Osteocyte (in vitro differentiated cells): ENCODE measurements around the gene NRG2. TPM values are rescaled to one million over a fixed set of nuclear protein-coding genes. Genes with fewer than 3 reads are reported as not detected.

Experiments
- DNase-seq: peaks from one replicate; pipeline ENCODE4 v3.0.0; 2021; ENCODE audit warnings: mixed read lengths; ENCODE audit not compliant: unreplicated experiment; ENCODE audit errors: extremely low spot score
- H3K27ac Mint-ChIP-seq: one replicate; pipeline ENCODE4 v1.8.0; 2021; ENCODE audit warnings: mild to moderate bottlenecking, mixed read lengths; ENCODE audit not compliant: unreplicated experiment
- H3K27me3 Mint-ChIP-seq: one replicate; pipeline ENCODE4 v1.8.0; 2021; ENCODE audit warnings: mixed read lengths; ENCODE audit not compliant: unreplicated experiment
- H3K36me3 Mint-ChIP-seq: one replicate; pipeline ENCODE4 v1.8.0; 2021; ENCODE audit warnings: mixed read lengths; ENCODE audit not compliant: unreplicated experiment
- H3K4me1 Mint-ChIP-seq: one replicate; pipeline ENCODE4 v1.8.0; 2021; ENCODE audit warnings: mixed read lengths; ENCODE audit not compliant: unreplicated experiment
- H3K4me3 Mint-ChIP-seq: one replicate; pipeline ENCODE4 v1.8.0; 2021; ENCODE audit warnings: mild to moderate bottlenecking, moderate library complexity, mixed read lengths; ENCODE audit not compliant: unreplicated experiment
- H3K9me3 Mint-ChIP-seq: one replicate; pipeline ENCODE4 v1.8.0; 2021; ENCODE audit warnings: mixed read lengths; ENCODE audit not compliant: unreplicated experiment
- total RNA-seq: library from RNA; stranded (reverse); gene quantifications from 2 replicates; pipeline ENCODE4 v1.2.1, GENCODE V29; 2021
- TF ChIP-seq, protein P1 (sequence below): fragments of 200-600 bp; sonication (generic); IDR thresholded peaks from 2 replicates; pipeline ENCODE4 v1.5.0; 2021; ENCODE audit warnings: antibody characterized with exemption, mild to moderate bottlenecking, moderate library complexity

Gene NRG2
- total RNA-seq, 1 donor from 2014 or later = 0.86 TPM

DNA sequence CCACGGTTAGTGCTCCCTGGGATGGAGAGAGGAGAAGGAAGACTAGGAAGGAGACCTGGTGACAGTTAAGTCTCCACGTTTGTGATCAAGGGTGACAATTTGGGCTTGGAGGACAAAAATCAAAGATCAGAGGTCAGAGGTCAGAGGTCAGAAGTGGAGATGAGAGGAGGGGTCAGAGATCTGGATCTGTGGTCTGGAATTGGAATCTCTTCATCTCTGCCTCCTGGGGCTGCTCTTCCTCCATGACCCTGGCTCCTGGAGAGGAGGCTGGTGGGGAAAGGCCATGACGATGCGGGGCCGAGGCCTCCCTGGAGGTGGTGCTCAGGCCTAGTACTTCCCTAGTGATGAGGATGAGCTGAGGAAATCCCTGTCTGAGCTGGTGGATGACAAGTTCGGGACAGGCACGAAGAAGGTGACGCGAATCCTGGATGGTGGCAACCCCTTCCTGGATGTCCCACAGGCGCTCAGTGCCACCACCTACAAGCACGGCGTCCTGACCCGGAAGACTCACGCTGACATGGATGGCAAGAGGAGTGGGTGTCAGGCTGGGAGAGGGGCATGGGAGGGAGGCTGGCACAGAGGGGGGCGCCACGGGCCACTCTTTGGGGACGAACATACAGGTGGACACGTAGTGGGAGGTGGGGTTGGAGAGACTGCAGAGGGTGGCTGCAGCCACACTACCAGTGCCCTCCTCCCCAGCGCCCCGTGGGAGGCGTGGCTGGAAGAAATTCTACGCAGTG is 206.5 kb downstream of the NRG2 start:
- no peak overlapping the region for H3K4me3 Mint-ChIP-seq
- TF ChIP-seq, protein P1, sequence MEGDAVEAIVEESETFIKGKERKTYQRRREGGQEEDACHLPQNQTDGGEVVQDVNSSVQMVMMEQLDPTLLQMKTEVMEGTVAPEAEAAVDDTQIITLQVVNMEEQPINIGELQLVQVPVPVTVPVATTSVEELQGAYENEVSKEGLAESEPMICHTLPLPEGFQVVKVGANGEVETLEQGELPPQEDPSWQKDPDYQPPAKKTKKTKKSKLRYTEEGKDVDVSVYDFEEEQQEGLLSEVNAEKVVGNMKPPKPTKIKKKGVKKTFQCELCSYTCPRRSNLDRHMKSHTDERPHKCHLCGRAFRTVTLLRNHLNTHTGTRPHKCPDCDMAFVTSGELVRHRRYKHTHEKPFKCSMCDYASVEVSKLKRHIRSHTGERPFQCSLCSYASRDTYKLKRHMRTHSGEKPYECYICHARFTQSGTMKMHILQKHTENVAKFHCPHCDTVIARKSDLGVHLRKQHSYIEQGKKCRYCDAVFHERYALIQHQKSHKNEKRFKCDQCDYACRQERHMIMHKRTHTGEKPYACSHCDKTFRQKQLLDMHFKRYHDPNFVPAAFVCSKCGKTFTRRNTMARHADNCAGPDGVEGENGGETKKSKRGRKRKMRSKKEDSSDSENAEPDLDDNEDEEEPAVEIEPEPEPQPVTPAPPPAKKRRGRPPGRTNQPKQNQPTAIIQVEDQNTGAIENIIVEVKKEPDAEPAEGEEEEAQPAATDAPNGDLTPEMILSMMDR = no peak
- H3K4me1 Mint-ChIP-seq = no peaks in the 10 kb centered on the region
- no peaks in the 10 kb centered on the region for H3K36me3 Mint-ChIP-seq
- no peaks in the 10 kb centered on the region for H3K9me3 Mint-ChIP-seq
- H3K27me3 Mint-ChIP-seq = peaks cover 37% of the 10 kb centered on the region
- no peak overlapping the region for H3K27ac Mint-ChIP-seq
- DNase-seq = no peak

DNA sequence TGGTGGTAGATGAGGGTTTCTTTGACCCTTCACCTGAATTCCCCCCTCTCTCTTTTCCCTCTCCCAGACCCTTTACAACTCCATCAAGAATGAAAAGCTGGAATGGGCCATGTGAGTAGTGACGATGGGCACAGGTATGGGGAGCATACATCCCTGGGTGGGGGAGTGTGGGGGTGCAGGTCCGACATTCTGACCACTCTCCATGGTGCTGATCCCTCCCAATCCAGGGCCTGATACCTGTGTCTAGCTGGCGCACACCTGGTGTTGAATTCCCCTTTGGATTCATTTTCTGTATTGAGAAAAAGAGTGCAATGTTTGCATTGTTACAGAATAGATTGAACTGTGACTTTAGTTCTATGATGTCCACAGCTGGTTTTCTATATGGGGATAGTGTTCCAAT is 207.4 kb downstream of the NRG2 start:
- no peak overlapping the region for H3K4me3 Mint-ChIP-seq
- no peaks in the 10 kb centered on the region for H3K36me3 Mint-ChIP-seq
- TF ChIP-seq, protein P1 = no peak
- DNase-seq = no peak
- no peaks in the 10 kb centered on the region for H3K4me1 Mint-ChIP-seq
- no peaks in the 10 kb centered on the region for H3K9me3 Mint-ChIP-seq
- H3K27me3 Mint-ChIP-seq = peaks cover 37% of the 10 kb centered on the region
- H3K27ac Mint-ChIP-seq = no peak overlapping the region

DNA sequence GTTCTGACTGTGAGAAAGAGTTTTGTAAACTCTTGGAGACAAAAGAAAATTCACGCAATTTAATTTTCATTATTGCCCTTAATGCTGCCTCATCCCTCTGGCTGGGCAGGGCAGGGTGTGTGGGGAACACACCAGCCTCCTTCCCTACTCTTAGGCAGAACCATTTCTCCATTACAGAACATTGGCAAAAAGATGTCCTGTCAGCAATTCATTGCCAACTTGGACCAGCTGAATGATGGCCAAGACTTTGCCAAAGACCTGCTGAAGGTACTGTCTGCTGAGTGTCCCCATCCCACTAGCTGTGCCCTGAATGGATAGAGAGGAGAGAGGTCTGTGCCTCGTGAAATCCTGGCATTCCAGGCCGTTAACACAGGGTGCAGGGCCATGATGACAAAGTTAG is 209.6 kb downstream of the NRG2 start:
- Mint-ChIP-seq H3K36me3 (peaks cover 2% of the 10 kb centered on the region), H3K9me3 (peaks cover 5% of the 10 kb centered on the region), H3K4me3 (no peak overlapping the region), H3K4me1 (no peaks in the 10 kb centered on the region), H3K27ac (no peak overlapping the region), H3K27me3 (peaks cover 51% of the 10 kb centered on the region)
- TF ChIP-seq, protein P1 = no peak
- no peak for DNase-seq

DNA sequence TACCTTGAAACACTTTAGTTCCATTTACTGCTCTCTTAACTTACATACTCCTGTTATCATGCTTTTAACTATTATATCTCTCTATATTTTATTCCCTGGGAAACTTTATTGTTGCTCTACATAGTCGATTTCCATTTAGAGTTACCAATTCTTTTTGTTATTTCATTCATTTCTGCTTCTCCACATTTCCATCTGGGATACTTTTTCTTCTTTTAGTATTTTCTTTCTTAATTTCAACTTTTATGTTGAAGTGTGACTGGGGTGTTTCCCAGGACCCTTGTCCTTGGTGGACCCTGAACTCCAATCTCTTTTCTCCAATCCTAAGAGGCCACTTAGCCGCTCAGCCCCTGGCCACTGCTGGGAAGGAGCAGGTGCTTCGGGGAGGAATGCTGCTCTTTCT is 211.5 kb downstream of the NRG2 start:
- peaks cover 5% of the 10 kb centered on the region for H3K9me3 Mint-ChIP-seq
- no peaks in the 10 kb centered on the region for H3K4me1 Mint-ChIP-seq
- H3K36me3 Mint-ChIP-seq = peaks cover 2% of the 10 kb centered on the region
- no peak overlapping the region for H3K27ac Mint-ChIP-seq
- DNase-seq = no peak
- H3K4me3 Mint-ChIP-seq = no peak overlapping the region
- TF ChIP-seq, protein P1 = no peak
- H3K27me3 Mint-ChIP-seq = peaks cover 66% of the 10 kb centered on the region

DNA sequence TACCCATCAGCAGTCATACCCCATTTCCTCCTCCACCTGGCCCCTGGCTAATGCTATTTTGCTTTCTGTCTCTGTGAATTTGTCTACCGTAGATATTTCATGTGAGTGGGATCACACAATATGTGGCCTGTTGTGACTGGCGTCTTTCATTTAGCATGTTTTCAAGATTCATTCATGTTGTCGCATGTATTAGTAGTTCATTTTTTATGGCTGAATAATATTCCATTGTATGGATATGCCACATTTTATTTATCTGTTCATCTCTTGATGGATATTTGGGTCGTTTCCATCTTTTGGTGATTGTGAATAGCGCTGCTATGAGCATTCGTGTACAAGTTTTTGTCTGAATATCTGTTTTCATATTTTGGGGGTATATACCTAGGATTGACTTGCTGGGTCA is 213.6 kb downstream of the NRG2 start:
- H3K27ac Mint-ChIP-seq = no peak overlapping the region

More for the DNA sequence above, 213.6 kb downstream of the NRG2 start:
- H3K4me3 Mint-ChIP-seq = no peak overlapping the region
- H3K36me3 Mint-ChIP-seq = peaks cover 2% of the 10 kb centered on the region
- TF ChIP-seq, protein P1 = no peak
- no peak for DNase-seq
- no peaks in the 10 kb centered on the region for H3K4me1 Mint-ChIP-seq
- H3K27me3 Mint-ChIP-seq = peaks cover 78% of the 10 kb centered on the region
- H3K9me3 Mint-ChIP-seq = peaks cover 5% of the 10 kb centered on the region
